T-helper 2 cell treated with Interferon-gamma antibody and Interleukin-4, amounts not matched to agents 5 μg/mL and 100 μg/mL, for 36 hours (primary cell): Measurements from ENCODE around the gene ZNF148.
"Not testable (repeated sequence)": the region's sequence is repeated elsewhere in the genome, so short reads cannot be mapped to it uniquely, and the experiment has no call there.

Experiments
- DNase-seq: peaks from one replicate; pipeline ENCODE4 v3.0.0; 2021; ENCODE audit warnings: low spot score
- H3K27ac Mint-ChIP-seq: one replicate; pipeline ENCODE4 v1.8.0; 2021; ENCODE audit warnings: mild to moderate bottlenecking, mixed read lengths
- H3K27me3 Mint-ChIP-seq: one replicate; pipeline ENCODE4 v1.8.0; 2021; ENCODE audit warnings: low read depth, mixed read lengths
- H3K36me3 Mint-ChIP-seq: one replicate; pipeline ENCODE4 v1.8.0; 2021; ENCODE audit warnings: low read depth, mixed read lengths
- H3K4me1 Mint-ChIP-seq: one replicate; pipeline ENCODE4 v1.8.0; 2021; ENCODE audit warnings: low read depth, mixed read lengths
- H3K4me3 Mint-ChIP-seq: one replicate; pipeline ENCODE4 v1.8.0; 2022; ENCODE audit warnings: mild to moderate bottlenecking, moderate library complexity, mixed read lengths
- H3K9me3 Mint-ChIP-seq: one replicate; pipeline ENCODE4 v1.8.0; 2021; ENCODE audit warnings: mixed read lengths

Gene ZNF148

DNA sequence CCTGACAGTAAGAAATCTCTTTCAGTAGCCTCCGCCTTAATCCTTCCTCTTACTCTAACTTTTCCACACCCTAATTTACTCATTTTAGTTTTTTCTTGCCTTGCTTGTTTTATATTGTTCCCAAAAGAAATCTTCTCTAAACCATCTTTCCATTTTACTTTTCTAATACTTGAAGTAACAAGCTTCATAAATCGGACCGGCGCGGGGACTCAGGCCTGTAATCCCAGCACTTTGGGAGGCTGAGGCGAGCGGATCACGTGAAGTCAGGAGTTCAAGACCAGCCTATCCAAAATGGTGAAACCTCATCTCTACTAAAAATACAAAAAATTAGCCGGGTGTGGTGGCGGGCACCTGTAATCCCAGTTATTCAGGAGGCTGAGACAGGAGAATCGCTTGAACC, 17.3 kb downstream of the ZNF148 start:
- peak overlapping the region; percentile 77 for H3K4me3 Mint-ChIP-seq
- DNase-seq, result no peak
- H3K4me1 Mint-ChIP-seq, result peaks cover 33% of the 10 kb centered on the region
- peaks cover 9% of the 10 kb centered on the region for H3K36me3 Mint-ChIP-seq
- no peaks in the 10 kb centered on the region for H3K9me3 Mint-ChIP-seq
- H3K27me3 Mint-ChIP-seq, result no peaks in the 10 kb centered on the region
- H3K27ac Mint-ChIP-seq, result peak overlapping the region; percentile 47

DNA sequence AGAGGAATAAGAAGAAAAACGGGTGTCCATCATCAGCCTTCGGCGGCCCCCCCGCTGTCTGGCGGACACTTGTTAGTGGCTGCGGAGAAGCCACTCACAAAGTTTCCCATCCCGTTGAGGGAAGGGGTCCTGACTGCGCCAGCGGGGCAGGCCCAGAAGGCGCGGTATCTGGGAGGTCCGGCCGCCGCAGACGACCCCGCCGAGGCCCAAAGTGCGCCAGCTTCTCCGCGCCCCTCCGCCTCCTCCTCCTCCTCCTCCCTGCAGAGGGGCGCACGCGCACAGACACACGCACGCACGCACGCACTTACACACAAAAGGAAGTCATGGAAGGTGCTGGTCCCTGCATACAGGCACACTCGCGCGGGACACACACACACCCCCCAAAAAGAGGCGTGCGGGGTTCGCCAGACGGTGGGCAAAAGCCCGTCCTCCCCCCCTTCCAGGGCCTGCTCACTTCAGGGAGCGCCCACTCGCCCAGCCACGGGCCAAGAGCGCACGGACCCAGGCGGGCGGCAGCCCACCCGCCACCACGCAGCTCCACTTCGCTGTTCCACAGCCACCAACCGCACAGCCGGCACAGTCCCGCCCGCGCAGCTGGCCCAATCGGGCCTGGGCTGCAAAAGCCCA, 18.0 kb downstream of the ZNF148 start:
- Mint-ChIP-seq H3K4me3 (peak overlapping the region; percentile 77), H3K27ac (peak overlapping the region; percentile 73), H3K9me3 (no peaks in the 10 kb centered on the region), H3K36me3 (peaks cover 12% of the 10 kb centered on the region), H3K27me3 (no peaks in the 10 kb centered on the region), H3K4me1 (peaks cover 35% of the 10 kb centered on the region)
- DNase-seq, result peak; percentile 49

DNA sequence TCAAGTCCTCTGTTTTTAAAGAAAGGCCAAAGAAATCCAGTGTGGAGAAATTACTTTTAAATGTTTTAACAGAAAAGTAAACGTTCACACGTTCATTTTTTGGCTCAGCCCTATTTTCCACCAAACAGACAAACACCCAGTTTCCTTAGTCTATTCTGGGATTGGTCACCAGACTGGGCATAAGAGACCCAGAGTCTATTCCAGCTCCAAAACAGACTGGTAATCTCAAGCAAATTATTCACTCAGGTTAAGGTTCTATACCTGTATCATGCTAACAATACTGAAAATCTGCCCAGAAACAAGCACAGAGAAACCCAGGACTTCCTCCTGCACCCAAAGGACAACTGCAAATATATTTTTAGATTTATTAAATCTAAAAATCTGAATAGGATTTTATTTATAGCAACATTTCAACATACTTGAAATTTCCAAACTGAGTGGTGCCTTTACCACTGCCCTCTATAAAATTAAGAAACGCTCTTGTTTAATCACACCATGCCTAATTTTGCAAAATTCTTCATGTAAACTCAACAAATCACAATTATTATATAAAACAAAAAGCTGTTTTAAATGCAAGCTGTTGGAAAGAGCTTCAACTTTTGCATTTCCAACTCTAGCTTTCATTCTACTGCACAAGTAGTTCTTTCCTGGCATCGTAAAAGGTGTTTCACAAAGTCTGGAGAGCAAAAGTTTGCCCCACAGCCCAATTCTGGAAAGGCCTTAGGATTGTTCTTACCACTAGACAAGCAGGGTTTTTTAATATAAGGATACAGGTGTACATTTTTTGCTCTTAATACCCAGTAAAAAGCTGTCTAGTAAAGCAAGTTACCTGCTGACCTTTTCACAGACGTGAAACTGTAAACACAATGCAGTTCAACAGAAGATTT, 18.7 kb downstream of the ZNF148 start:
- Mint-ChIP-seq H3K36me3 (peaks cover 16% of the 10 kb centered on the region), H3K27me3 (no peaks in the 10 kb centered on the region), H3K27ac (no peak overlapping the region), H3K9me3 (no peaks in the 10 kb centered on the region), H3K4me3 (peak overlapping the region; percentile 77), H3K4me1 (peaks cover 40% of the 10 kb centered on the region)
- DNase-seq, result no peak

DNA sequence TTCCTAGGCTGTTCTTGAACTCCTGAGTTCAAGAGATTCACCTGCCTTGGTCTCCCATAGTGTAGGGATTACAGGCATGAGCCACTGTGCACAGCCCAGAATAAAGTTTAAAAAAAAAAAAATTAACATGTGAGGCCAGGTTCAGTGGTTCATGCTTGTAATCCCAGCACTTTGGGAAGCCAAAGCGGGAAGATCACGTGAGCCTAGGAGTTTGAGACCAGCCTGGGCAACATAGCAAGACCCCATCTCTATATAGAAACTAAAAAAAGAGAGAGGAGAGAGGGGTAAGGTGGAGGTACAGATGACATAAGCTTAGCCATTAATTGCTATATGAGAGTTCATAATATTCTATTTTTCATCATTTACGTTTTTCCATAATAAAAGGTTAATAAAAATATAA, 21.5 kb downstream of the ZNF148 start:
- H3K27ac Mint-ChIP-seq, result no peak overlapping the region
- no peak for DNase-seq
- no peak overlapping the region for H3K4me3 Mint-ChIP-seq
- no peaks in the 10 kb centered on the region for H3K27me3 Mint-ChIP-seq
- peaks cover 52% of the 10 kb centered on the region for H3K4me1 Mint-ChIP-seq
- H3K36me3 Mint-ChIP-seq, result peaks cover 30% of the 10 kb centered on the region
- H3K9me3 Mint-ChIP-seq, result peaks cover 4% of the 10 kb centered on the region

DNA sequence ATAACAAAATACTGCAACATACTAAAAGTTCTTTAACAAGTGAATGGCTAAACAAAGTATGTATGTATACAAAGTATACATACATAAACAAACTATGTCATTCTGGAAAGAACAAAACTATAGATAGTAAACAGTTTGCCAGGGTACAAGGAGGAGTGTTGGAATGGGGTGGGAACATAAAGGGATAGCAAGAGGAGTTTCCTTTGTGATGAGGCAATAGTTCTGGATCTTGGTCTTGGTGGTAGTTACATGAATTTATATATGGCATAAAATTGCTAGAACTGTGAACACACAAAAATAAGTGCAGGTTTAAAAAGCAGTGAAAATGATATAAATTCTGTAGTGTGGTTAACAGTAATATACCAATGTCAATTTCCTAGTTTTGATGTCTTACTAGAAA, 22.0 kb downstream of the ZNF148 start:
- no peak overlapping the region for H3K4me3 Mint-ChIP-seq
- no peak for DNase-seq
- peaks cover 52% of the 10 kb centered on the region for H3K4me1 Mint-ChIP-seq
- peaks cover 8% of the 10 kb centered on the region for H3K9me3 Mint-ChIP-seq
- H3K27ac Mint-ChIP-seq, result no peak overlapping the region
- peaks cover 34% of the 10 kb centered on the region for H3K36me3 Mint-ChIP-seq
- H3K27me3 Mint-ChIP-seq, result no peaks in the 10 kb centered on the region

DNA sequence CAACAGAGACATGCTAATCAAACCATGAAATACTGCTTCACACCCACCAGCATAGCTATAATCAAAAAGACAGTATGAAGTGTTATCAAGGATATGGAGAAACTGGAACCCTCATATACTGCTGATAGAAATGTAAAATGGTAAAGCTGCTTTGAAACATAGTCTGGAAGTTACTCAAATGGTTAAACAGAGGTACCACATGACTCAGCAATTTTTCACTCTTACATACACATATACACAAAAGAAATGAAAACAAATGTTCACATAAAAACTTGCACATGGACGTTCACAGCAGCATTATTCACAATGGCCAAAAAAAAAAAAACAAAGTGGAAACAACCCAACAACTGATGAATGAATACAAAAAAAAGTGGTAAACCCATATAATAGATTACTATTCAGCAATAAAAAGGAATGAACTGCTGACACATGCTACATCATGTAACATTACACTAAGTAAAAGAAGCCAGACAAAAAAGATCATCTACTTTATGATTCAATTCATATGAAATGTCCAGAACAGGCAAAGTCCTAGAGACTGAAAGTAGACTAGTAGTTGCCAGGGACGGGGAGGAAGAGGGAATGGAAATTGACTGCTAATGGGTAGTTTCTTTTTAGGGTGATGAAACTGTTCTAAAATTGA, 23.2 kb downstream of the ZNF148 start:
- Mint-ChIP-seq H3K36me3 (peaks cover 40% of the 10 kb centered on the region), H3K9me3 (peaks cover 11% of the 10 kb centered on the region), H3K27ac (no peak overlapping the region), H3K4me3 (no peak overlapping the region), H3K27me3 (no peaks in the 10 kb centered on the region), H3K4me1 (peaks cover 48% of the 10 kb centered on the region)
- no peak for DNase-seq

DNA sequence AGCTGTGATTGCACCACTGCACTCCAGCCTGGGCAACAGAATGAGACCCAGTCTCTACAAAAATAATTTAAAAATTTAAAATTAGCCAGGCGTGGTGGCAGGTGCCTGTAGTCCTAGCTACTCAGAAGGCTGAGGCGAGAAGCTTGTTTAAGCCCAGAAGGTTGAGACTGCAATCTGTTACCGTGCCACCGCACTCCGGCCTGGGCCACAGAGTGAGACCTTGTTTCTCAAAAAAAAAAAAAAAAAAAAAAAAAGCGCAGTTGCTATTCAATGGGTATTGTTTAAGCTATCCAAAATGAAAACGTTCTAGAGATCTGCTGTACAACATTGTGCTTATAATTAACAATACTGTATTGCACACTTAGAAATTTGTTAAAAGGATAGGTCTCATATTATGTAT, 24.0 kb downstream of the ZNF148 start:
- no peak overlapping the region for H3K27ac Mint-ChIP-seq
- DNase-seq, result no peak
- H3K36me3 Mint-ChIP-seq, result peaks cover 46% of the 10 kb centered on the region
- peaks cover 17% of the 10 kb centered on the region for H3K9me3 Mint-ChIP-seq
- H3K4me1 Mint-ChIP-seq, result peaks cover 43% of the 10 kb centered on the region
- H3K27me3 Mint-ChIP-seq, result no peaks in the 10 kb centered on the region
- H3K4me3 Mint-ChIP-seq, result no peak overlapping the region

DNA sequence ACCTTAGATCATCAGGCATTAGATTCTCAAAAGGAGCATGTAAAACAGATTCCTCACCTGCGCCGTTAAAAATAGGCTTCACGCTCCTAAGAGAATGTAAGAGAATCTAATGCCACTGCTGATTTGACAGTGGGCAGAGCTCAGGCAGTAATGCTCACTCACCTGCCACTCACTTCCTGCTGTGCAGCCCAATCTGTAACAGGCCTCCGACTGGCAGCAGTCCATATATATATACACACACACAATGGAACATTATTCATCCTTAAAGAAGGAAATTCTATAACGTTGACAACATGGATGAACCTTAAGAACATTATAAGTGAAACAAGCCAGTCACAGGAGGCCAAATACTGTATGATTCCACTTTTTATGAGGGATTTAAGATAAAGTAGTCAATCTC, 24.5 kb downstream of the ZNF148 start:
- peaks cover 38% of the 10 kb centered on the region for H3K4me1 Mint-ChIP-seq
- peaks cover 52% of the 10 kb centered on the region for H3K36me3 Mint-ChIP-seq
- peaks cover 23% of the 10 kb centered on the region for H3K9me3 Mint-ChIP-seq
- no peaks in the 10 kb centered on the region for H3K27me3 Mint-ChIP-seq
- H3K4me3 Mint-ChIP-seq, result no peak overlapping the region
- H3K27ac Mint-ChIP-seq, result no peak overlapping the region
- DNase-seq, result no peak

DNA sequence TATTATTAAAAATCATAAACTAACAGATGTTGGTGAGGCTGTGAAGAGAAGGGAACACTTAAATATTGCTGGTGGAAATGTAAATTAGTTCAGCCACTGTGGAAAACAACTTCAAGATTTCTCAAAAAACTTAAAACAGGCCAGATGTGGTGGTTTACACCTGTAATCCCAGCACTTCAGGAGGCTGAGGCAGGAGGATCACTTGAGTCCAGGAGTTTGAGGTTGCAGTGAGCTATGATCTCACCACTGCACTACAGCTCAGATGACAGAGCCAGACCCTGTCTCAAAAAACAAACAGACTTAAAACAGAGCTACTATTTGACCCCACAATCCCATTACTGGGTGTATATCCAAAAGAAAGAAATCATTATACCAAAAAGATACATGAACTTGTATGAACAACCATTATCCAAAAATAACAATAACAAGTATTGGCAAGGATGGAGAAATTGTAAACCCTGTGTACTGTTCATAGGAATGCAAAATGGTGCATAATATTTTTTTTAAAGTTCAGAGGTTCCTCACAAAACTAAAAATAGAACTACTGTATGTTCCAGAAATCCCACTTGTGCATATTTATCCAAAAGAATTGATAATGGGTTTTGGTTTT, 25.5 kb downstream of the ZNF148 start:
- no peak overlapping the region for H3K4me3 Mint-ChIP-seq

DNA sequence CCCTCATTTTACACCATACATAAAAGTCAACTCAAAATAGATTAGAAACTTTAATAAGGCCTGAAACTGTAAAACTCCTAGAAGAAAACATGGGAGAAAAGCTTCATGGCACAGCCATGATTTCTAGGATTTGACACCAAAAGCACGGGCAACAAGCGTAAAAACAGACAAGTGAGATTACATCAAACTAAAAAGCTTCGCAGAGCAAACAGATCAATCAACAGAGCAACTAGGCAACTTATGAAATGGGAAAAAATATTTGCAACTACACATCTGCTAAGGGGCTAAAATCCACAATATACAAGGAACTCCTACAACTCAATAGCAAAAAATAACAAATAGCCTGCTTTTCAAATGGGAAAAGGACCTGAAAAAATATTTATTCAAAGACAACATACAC, 26.1 kb downstream of the ZNF148 start:
- no peak overlapping the region for H3K27ac Mint-ChIP-seq
- H3K36me3 Mint-ChIP-seq, result peaks cover 66% of the 10 kb centered on the region

More for the DNA sequence above, 25.5 kb downstream of the ZNF148 start:
- Mint-ChIP-seq H3K36me3 (peaks cover 60% of the 10 kb centered on the region), H3K9me3 (peaks cover 32% of the 10 kb centered on the region), H3K27me3 (no peaks in the 10 kb centered on the region), H3K27ac (no peak overlapping the region), H3K4me1 (peaks cover 38% of the 10 kb centered on the region)
- DNase-seq, result no peak

DNA sequence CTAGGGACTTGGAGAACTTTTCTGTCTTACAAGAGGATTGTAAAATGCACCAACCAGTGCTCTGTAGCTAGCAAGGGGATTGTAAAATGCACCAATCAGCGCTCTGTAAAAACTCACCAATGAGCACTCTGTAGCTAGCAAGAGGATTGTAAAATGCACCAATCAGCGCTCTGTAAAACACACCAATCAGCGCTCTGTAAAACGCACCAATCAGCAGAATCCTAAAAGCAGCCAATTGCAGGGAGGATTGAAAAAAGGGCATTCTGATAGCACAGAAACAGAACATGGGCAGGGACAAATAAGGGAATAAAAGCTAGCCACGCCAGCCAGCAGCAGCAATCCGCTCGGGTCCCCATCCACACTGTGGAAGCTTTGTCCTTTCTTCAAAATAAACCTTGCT, 31.8 kb downstream of the ZNF148 start:
- Mint-ChIP-seq H3K9me3 (peaks cover 47% of the 10 kb centered on the region), H3K36me3 (peaks cover 61% of the 10 kb centered on the region)
- H3K27me3 Mint-ChIP-seq, H3K27ac Mint-ChIP-seq, H3K4me3 Mint-ChIP-seq, H3K4me1 Mint-ChIP-seq, DNase-seq: not testable (repeated sequence)

More for the DNA sequence above, 26.1 kb downstream of the ZNF148 start:
- Mint-ChIP-seq H3K9me3 (peaks cover 38% of the 10 kb centered on the region), H3K4me3 (no peak overlapping the region), H3K4me1 (peaks cover 38% of the 10 kb centered on the region), H3K27me3 (no peaks in the 10 kb centered on the region)
- DNase-seq, result no peak

DNA sequence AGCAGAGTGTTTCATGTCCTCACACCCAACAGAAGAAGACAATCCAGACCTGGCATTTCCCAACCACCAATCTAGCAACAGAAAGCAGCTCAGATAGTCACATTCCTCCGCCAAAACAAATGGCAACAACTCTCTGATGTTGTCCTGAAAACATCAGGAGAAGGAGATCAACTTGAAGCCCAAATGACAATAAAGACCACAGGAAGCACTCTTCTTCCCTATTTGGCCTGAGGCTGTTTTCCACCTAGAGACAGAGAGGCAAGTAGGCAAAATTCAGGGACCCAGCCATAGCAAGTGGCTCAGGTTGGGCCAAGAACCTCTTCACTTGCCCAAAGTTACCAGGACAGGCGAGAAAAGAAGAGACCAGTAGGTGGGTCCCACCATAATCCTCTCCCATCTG, 35.0 kb downstream of the ZNF148 start:
- no peak for DNase-seq
- Mint-ChIP-seq H3K27me3 (no peaks in the 10 kb centered on the region), H3K36me3 (peaks cover 37% of the 10 kb centered on the region), H3K27ac (no peak overlapping the region), H3K9me3 (peaks cover 26% of the 10 kb centered on the region), H3K4me3 (no peak overlapping the region), H3K4me1 (peaks cover 17% of the 10 kb centered on the region)

DNA sequence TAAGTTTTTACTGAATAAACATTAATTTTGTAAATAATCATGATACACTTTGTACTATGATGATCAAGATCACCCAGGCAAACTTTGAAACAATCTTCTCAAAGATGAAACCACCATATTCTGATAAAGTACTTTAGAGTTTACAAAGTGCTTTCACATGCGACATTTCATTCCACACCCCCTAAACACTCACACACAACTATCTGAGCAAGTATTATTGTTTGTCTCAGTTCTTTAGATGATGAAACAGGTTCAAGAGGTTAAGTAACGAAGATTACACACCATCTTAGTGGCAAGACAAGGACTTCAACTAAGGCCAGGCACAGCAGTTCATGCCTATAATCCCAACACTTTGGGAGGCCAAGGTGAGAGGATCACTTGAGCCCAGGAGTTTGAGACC, 37.6 kb downstream of the ZNF148 start:
- peaks cover 26% of the 10 kb centered on the region for H3K36me3 Mint-ChIP-seq
- H3K27ac Mint-ChIP-seq, result peak overlapping the region; percentile 34
- H3K4me1 Mint-ChIP-seq, result peaks cover 24% of the 10 kb centered on the region
- H3K9me3 Mint-ChIP-seq, result peaks cover 15% of the 10 kb centered on the region
- H3K27me3 Mint-ChIP-seq, result no peaks in the 10 kb centered on the region
- no peak for DNase-seq
- H3K4me3 Mint-ChIP-seq, result no peak overlapping the region
